PC-3 (cell line): ENCODE results near the gene KAT2A. TPM values are rescaled to one million over a fixed set of nuclear protein-coding genes. Genes with fewer than 3 reads are reported as not detected.

Source experiments
- ATAC-seq: fragments of 200-7000 bp; cut with Tn5 transposase; 2 replicates; pipeline ENCODE4 v1.9.1; 2020; ENCODE audit warnings: mild to moderate bottlenecking, moderate library complexity
- BruUV-seq: library from RNA; stranded (reverse); fragments of 400-500 nt; replicated peaks from 2 replicates; lab custom pipeline; 2021; lab: Mats Ljungman, UMichigan
- CTCF ChIA-PET: fragments of 300-600 bp; sonication (Branson Sonifier 250); formaldehyde crosslinking; loops from one replicate; lab custom pipeline; 2022; ENCODE audit warnings: antibody characterized with exemption; lab: Charles Lee
- POLR2A ChIA-PET: fragments of 300-600 bp; sonication (Branson Sonifier 250); formaldehyde crosslinking; loops from one replicate; lab custom pipeline; 2022; ENCODE audit warnings: antibody characterized with exemption; ENCODE audit not compliant: unreplicated experiment; lab: Charles Lee
- DNase-seq: peaks from one replicate; pipeline ENCODE4 v3.0.0-alpha.2; 2015
- H2AFZ ChIP-seq: fragments of 300-600 bp; sonication (generic); 2 replicates; pipeline ENCODE4 v1.6.0; 2016; ENCODE audit warnings: antibody characterized with exemption, low read length
- H3F3A ChIP-seq: fragments of 300-600 bp; sonication (generic); one replicate; pipeline ENCODE4 v1.6.0; 2017; ENCODE audit warnings: antibody characterized with exemption, low read length, control low read depth, mild to moderate bottlenecking; ENCODE audit not compliant: unreplicated experiment
- H3K27ac ChIP-seq: fragments of 300-600 bp; sonication (generic); 2 replicates; pipeline ENCODE4 v1.5.1; 2016; ENCODE audit warnings: mild to moderate bottlenecking, low read length
- H3K27me3 ChIP-seq: fragments of 300-600 bp; sonication (generic); 2 replicates; pipeline ENCODE4 v1.6.1; 2016; ENCODE audit warnings: low read length, mixed read lengths
- H3K36me3 ChIP-seq: fragments of 300-600 bp; sonication (generic); 2 replicates; pipeline ENCODE4 v1.6.1; 2016; ENCODE audit warnings: low read depth, mixed run types, low read length, mixed read lengths
- H3K4me1 ChIP-seq: fragments of 300-600 bp; sonication (generic); 2 replicates; pipeline ENCODE4 v1.5.1; 2016; ENCODE audit warnings: low read length; ENCODE audit not compliant: insufficient read depth
- H3K4me2 ChIP-seq: fragments of 300-600 bp; sonication (generic); 2 replicates; pipeline ENCODE4 v1.6.0; 2016; ENCODE audit warnings: low read length
- H3K4me3 ChIP-seq: fragments of 300-600 bp; sonication (generic); 2 replicates; pipeline ENCODE4 v1.5.1; 2016; ENCODE audit warnings: mild to moderate bottlenecking, low read length, mixed read lengths
- H3K79me2 ChIP-seq: fragments of 300-600 bp; sonication (generic); 2 replicates; pipeline ENCODE4 v1.6.1; 2017; ENCODE audit warnings: low read length, mixed read lengths
- H3K9ac ChIP-seq: fragments of 300-600 bp; sonication (generic); 2 replicates; pipeline ENCODE4 v1.6.0; 2016; ENCODE audit warnings: mild to moderate bottlenecking, low read length
- H3K9me2 ChIP-seq: fragments of 300-600 bp; sonication (generic); replicated peaks from 2 replicates; pipeline ENCODE4 v1.6.1; 2016; ENCODE audit warnings: mixed run types, low read length, mixed read lengths
- H3K9me3 ChIP-seq: fragments of 300-600 bp; sonication (generic); 2 replicates; pipeline ENCODE4 v1.6.1; 2016; ENCODE audit warnings: low read length, mixed read lengths
- H4K20me1 ChIP-seq: fragments of 300-600 bp; sonication (generic); 2 replicates; pipeline ENCODE4 v1.6.1; 2016; ENCODE audit warnings: low read length, mixed read lengths
- CTCF ChIP-seq: fragments of 300-600 bp; sonication (generic); conservative IDR thresholded peaks from 2 replicates; pipeline ENCODE4 v1.5.1; 2017; ENCODE audit warnings: antibody characterized with exemption, low read depth, mild to moderate bottlenecking, low read length
- EZH2 ChIP-seq: fragments of 300-600 bp; sonication (generic); IDR thresholded peaks from one replicate; pipeline ENCODE4 v1.6.1; 2017; ENCODE audit warnings: antibody characterized with exemption, mild to moderate bottlenecking, low read length; ENCODE audit not compliant: unreplicated experiment
- EZH2phosphoT487 ChIP-seq: fragments of 300-600 bp; sonication (generic); IDR thresholded peaks from 2 replicates; pipeline ENCODE4 v1.6.1; 2018; ENCODE audit warnings: mild to moderate bottlenecking, antibody characterized with exemption, low read length, borderline replicate concordance
- intact Hi-C: fragments of 100-400 bp; cut with micrococcal nuclease; formaldehyde crosslinking; loops from 2 replicates; pipeline ENCODE4 v1.9.0; 2023
- total RNA-seq: library from RNA; depleted of rRNA; stranded (reverse); fragments of >200 nt; gene quantifications from 2 replicates; pipeline ENCODE4 v1.2.3, GENCODE V29; 2014

Gene KAT2A
- total RNA-seq, 1 experiment from 2014 or later: not detected

- no peak overlapping the region for H2AFZ ChIP-seq
- no peak overlapping the region for H3K4me2 ChIP-seq
- no peaks in the 10 kb centered on the region for H3K79me2 ChIP-seq
- H3K9ac ChIP-seq: no peak overlapping the region
- H3K4me1 ChIP-seq: no peaks in the 10 kb centered on the region
- intact Hi-C loops: no loop called here
- TF ChIP-seq CTCF (no peak), EZH2 (no peak), EZH2phosphoT487 (no peak)
- H3K27me3 ChIP-seq: no peaks in the 10 kb centered on the region
- no peaks in the 10 kb centered on the region for H3K9me2 ChIP-seq
- DNase-seq (no peak), ATAC-seq (no peak)
- H3K27ac ChIP-seq: no peak overlapping the region
- CTCF ChIA-PET: no interaction called here
- no peaks in the 10 kb centered on the region for H3K36me3 ChIP-seq
- no peaks in the 10 kb centered on the region for H3K9me3 ChIP-seq
- H3F3A ChIP-seq: no peaks in the 10 kb centered on the region
- no peak overlapping the region for H3K4me3 ChIP-seq
- no TSS peak for BruUV-seq
- POLR2A ChIA-PET: no interaction called here
- no peaks in the 10 kb centered on the region for H4K20me1 ChIP-seq
These were observed 28.2 kb downstream of the KAT2A start for GRCh38 chr17:42092939-42093338.

GRCh38 chr17:42090964-42091790, 30.0 kb downstream of the KAT2A start:
- CTCF ChIA-PET: no interaction called here

More at GRCh38 chr17:42090964-42091790, 30.0 kb downstream of the KAT2A start:
- H3K27ac ChIP-seq: no peak overlapping the region
- DNase-seq (no peak), ATAC-seq (no peak)
- no peaks in the 10 kb centered on the region for H3K4me1 ChIP-seq
- H3F3A ChIP-seq: no peaks in the 10 kb centered on the region
- no TSS peak for BruUV-seq
- H3K36me3 ChIP-seq: no peaks in the 10 kb centered on the region
- no peak overlapping the region for H3K4me3 ChIP-seq
- H3K9ac ChIP-seq: no peak overlapping the region
- no peaks in the 10 kb centered on the region for H4K20me1 ChIP-seq
- POLR2A ChIA-PET: no interaction called here
- intact Hi-C loops: no loop called here
- H3K27me3 ChIP-seq: no peaks in the 10 kb centered on the region
- H2AFZ ChIP-seq: no peak overlapping the region
- no peaks in the 10 kb centered on the region for H3K9me2 ChIP-seq
- H3K79me2 ChIP-seq: no peaks in the 10 kb centered on the region
- TF ChIP-seq EZH2phosphoT487 (no peak), EZH2 (no peak), CTCF (no peak)
- no peak overlapping the region for H3K4me2 ChIP-seq
- no peaks in the 10 kb centered on the region for H3K9me3 ChIP-seq
